Stimulated activated CD8-positive, alpha-beta memory T cell treated with anti-CD3 and anti-CD28 coated beads, Interleukin-15, amount 100 ng/mL, for 24 hours (primary cell): Measurements from ENCODE around the gene CEBPE.
A peak's percentile ranks its signal among the peaks of the same experiment; 100 is the strongest.

Source experiments
- DNase-seq: peaks from one replicate; pipeline ENCODE4 v3.0.0-alpha.2; 2020; ENCODE audit warnings: low read depth

Gene CEBPE

DNA sequence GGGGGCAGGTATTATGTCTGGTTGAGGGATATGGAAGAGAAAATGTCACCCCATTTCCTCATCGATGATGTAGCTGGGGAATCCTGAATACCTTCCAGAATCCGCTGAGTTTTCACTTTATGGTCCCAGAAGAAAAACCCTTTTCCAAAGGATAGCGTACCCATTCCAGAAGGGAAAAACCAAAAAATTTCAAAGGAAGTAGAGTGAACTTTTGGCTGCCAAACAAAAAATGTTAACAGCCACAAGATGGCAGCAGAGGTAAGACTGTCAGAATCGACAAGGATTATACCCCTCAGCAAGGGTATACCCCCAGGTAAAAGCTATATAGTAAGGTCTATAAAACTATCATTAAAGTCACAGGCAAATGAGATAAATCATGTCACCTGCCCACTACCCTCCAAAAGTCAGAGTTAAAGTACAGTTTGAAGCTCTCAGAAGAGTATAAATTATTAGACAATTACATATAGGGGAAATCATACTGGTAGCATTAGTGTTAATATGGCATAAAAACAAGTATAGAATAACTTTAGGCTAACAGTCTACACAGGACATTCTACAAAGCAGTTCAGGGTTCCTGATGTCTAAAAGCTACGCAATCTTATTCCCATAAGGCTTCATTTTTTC lies 42.2 kb downstream of the CEBPE start:
- DNase-seq: no peak

DNA sequence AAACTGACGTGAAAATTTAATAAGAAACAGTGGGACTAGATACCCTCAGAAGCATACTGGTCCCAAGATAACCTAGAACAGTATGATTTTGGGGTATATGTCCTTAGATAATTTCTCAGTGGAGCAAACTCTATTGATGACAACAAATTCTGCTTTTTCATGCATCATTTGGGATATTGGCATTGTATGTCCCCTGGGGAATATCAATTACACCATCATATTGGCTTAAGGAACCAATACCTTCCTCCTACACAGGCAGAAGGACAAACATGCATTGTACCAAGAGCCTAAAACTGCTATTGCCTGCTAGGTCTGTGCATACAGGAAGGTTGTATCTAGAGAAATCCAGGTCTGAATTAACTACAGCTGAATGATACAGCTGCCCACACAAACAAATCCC lies 44.1 kb downstream of the CEBPE start:
- no peak for DNase-seq

DNA sequence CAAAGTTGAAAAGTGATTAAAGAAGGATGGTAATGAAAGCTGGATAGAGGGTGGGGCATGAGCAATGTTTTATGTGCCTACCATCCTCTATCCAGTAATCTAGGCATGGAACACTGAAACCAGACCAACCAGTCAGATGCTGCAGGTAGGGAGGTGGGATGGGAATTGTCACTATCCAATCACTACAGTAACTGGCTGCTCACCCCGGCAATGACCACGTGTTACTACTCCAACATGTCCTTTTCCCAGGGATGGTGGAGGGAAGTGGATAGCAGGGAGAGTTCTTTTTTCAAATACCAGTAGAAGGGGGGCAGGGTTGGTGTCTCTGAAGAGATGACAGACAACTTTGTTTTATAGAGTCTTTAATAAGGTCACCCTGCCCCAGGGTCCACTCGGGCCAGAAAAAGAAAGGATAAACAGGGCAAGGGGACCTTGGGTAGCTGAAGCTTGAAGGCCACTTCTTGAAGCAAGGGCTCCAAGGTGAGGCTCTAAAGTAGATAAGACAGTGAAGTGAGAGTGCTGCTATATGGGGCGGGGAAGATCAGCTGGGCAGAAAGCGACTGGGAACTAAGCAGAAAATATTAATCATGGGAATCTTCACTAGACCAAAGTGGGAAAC lies 47.0 kb downstream of the CEBPE start:
- DNase-seq: no peak

- DNase-seq: peak; percentile 46
These were observed 47.7 kb downstream of the CEBPE start for GRCh38 chr14:23071244-23071920.

DNA sequence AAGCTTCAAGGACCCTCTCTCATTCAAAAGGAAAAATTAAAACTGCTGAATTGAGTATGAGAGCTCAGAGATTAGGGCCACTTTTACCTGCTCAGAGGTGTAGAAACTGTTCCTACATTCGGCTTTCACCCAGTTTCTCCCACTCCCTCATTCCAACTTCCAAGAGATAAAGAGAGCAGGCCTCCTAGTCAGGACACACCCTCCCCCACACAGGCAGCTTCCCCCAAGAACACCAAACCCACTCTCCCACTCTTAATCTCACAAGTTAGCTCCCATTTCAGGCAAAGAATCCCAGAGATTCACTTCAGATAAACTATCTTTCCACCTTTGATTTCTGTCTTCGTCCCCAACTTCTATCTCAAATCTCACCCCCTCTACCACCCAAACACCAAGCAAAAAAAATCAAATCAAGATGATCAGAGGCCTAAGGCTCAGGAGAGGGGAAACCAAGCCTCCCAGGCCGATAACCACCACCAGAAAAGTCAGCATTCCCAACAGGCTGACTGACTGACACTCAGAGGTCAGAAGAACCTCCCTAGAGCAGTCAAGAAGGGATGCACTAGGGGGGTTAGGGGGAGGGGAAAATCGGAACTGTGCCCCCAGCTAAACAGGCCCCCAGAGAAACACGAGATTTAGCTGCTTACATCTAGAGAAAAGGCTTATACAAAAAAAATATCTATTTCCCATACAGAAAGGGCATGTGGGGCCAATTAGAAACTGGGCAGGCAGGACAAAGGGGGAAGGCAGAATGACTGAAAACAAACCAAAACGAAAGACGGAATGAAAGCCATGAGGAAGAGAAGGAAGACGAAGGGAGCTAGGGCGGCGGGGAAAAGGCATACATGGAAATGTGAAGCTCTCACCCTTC lies 48.6 kb downstream of the CEBPE start:
- no peak for DNase-seq

GRCh38 chr14:23069413-23069806 lies 49.6 kb downstream of the CEBPE start:
- no peak for DNase-seq

DNA sequence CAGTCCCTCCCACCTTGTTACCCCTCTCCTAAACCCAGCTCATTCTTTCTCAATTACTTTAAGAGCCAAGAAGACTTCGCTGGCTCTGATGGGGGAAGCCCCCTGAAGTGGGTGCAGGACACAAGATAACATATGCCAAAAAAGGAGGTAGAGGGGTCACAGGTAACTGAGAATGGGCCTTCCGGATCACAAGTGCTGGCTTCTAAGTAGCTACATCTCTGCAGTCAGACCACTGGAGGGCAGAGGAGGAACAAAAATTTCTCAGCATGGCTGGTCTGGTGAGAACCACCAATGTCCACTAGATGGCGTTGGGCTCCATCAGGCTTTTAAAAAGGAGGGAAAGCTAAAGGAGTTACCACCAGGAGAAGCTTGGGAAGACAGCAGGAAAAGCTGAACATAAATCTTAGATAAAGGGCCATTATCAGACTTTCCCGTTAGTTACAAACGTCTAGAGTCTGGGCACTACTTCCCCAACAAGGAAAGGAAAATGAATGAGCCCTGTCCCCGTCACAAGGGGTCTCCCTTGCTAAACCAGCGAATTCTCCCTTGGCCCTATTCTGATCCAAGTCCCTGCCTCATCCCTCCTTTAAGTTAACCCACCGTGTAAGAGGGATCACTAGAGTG lies 50.2 kb downstream of the CEBPE start:
- DNase-seq: no peak

GRCh38 chr14:23067847-23068788 lies 50.9 kb downstream of the CEBPE start:
- DNase-seq: no peak
